GM13977 (cell line): ENCODE results near the gene WDFY4.

ENCODE experiments used
- DNase-seq: peaks from one replicate; pipeline ENCODE4 v3.0.0; 2012; ENCODE audit warnings: low spot score
- CTCF ChIP-seq: IDR thresholded peaks from 2 replicates; pipeline ENCODE4 v1.5.1; 2012; ENCODE audit warnings: mild to moderate bottlenecking, control low read depth; ENCODE audit not compliant: insufficient read depth; ENCODE audit errors: extremely low read depth, missing control alignments
- in situ Hi-C: fragments of 300-500 bp; cut with MboI; formaldehyde crosslinking; loops from one replicate; pipeline ENCODE4 v1.12.0; 2022; ENCODE audit warnings: low sequenced_read_pairs, low pct_unique_long_range_greater_than_20kb, mixed read lengths, inconsistent platforms; ENCODE audit not compliant: unreplicated experiment

Gene WDFY4

DNA sequence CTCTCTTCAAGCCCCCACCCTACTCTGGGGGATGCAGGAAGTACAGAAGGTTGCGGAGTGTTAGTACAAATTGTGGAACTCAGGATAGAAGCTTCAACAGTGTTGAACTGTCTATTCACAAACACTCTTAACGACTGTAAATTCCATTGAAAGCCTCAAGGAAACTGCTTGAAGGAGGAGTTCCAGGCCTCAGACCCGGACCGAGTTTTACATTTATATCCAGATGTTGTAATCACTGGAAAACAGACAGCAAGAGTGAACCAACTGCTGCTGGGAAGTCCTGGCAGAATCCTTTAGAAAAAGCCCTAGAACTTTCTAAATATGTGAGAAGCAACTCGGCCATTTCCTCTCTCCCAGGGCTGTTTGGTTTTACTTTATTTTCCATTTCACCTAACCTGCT lies 339.1 kb downstream of the WDFY4 start:
- in situ Hi-C loops, result no loop called here
- TF ChIP-seq CTCF, result no peak
- no peak for DNase-seq

DNA sequence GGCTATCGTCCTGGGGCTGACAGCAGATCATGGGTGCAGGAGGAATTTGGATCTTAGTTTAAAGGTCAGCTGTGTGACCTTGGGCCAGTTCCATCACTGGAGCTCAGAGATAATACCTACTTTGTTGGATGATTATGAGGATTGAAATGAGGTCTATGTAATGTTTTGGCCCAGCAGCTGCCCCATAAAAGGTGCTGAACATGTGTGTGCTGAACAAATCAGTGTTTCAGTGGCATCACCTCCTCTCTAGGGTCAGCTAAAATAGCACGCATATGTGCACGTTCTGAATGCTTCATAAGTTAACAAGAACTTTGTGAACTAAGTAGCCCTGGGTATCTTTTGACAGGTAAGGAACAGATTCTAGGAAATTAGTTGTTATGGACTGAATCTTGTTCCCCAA lies 339.8 kb downstream of the WDFY4 start:
- in situ Hi-C loops, result no loop called here
- DNase-seq, result no peak
- TF ChIP-seq CTCF, result no peak

DNA sequence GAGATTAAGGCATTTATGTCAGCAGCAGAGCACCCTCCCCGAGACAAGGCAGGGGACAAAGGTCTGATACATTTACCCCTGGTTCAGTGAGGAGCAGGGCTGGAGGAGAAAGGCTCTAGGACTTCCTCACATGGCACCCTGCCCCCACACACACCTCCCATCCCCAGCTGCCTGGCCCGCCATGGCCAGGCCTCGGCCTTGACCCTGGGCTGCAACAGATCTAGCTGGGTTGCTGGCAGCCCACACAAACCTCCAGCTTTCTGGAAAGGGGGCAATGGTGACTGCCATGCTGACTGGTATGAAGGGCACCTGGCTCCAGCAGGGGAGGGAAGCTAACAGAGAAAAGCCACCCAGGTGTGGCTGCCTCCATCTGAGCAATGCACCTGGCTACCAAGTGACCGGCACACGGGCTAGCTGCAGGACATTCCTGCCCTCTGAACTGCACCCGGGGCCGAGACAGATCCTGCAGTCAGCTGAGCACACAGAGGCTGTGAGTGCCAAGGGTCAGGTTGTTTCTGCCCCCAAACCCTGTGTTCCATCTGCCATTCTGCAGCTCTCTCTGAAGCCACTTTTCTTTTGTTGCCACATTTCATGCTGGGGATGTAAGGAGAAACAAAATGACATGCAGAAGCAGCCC lies 340.8 kb downstream of the WDFY4 start:
- DNase-seq, result no peak
- in situ Hi-C loops, result no loop called here
- TF ChIP-seq CTCF, result no peak

- TF ChIP-seq CTCF, result no peak
- in situ Hi-C loops, result no loop called here
- DNase-seq, result no peak
Measured at GRCh38 chr10:49028639-49029038, 344.0 kb downstream of the WDFY4 start.

- no peak for DNase-seq
- no peak for TF ChIP-seq CTCF
- in situ Hi-C loops, result no loop called here
Measured at GRCh38 chr10:49029666-49030065, 345.0 kb downstream of the WDFY4 start.
